K562 (cell line): ENCODE measurements around the gene SYT13. TPM values are rescaled to one million over a fixed set of nuclear protein-coding genes. Genes with fewer than 3 reads are reported as not detected.

Experiments
- ATAC-seq: fragments of 200-7000 bp; cut with Tn5 transposase; 3 replicates; pipeline ENCODE4 v1.9.1; 2020; ENCODE audit warnings: moderate library complexity
- BruUV-seq: library from RNA; stranded (reverse); fragments of 400-500 nt; replicated peaks from 2 replicates; lab custom pipeline; 2021; lab: Mats Ljungman, UMichigan
- CTCF ChIA-PET: fragments of 300-600 bp; formaldehyde crosslinking; extraction: SDS; loops from one replicate; lab custom pipeline; 2021; ENCODE audit warnings: low intra/inter-chr PET ratio; lab: Yijun Ruan, JAX
- POLR2A ChIA-PET: fragments of 300-600, 350-650 bp; sonication (Branson Sonifier 250); formaldehyde crosslinking; extraction: SDS; loops from one replicate; lab custom pipeline; 2021; ENCODE audit warnings: antibody characterized with exemption, inconsistent platforms; lab: Yijun Ruan, JAX
- DNase-seq, 4 experiments: peaks; one replicate each; pipeline versions ENCODE4 v3.0.0 to v3.0.0-alpha.2; 2011 to 2018; ENCODE audit warnings: low spot score in 3 of 4, mixed read lengths in 3 of 4; ENCODE audit errors: extremely low read depth in 1 of 4
- FAIRE-seq: peaks from 2 replicates; lab custom pipeline; 2011; peaks lifted over from hg19 to GRCh38; lab: Jason Lieb, UNC
- H2AFZ ChIP-seq: 2 replicates; pipeline ENCODE4 v1.6.0; 2011; ENCODE audit warnings: low read depth, low read length, control low read depth, inconsistent platforms
- H3K27ac ChIP-seq: fragments of 200-600 bp; 3 replicates; pipeline ENCODE4 v1.8.0; 2011; ENCODE audit warnings: low read depth, mild to moderate bottlenecking, control low read depth, inconsistent platforms, low read length, moderate library complexity, mixed read lengths; ENCODE audit errors: extremely low read depth
- H3K27me3 ChIP-seq, 2 experiments: fragments of 300-600 bp in 1 of 2; 2 replicates in 1 of 2; 3 replicates in 1 of 2; pipeline versions ENCODE4 v1.6.0 to v1.8.0; 2011; ENCODE audit warnings: inconsistent platforms in 2 of 2, low read length in 2 of 2, mild to moderate bottlenecking in 1 of 2, mixed read lengths in 1 of 2, moderate library complexity in 1 of 2; ENCODE audit not compliant: control insufficient read depth in 2 of 2, insufficient read depth in 2 of 2
- H3K36me3 ChIP-seq: fragments of 300-600 bp; 3 replicates; pipeline ENCODE4 v1.8.0; 2011; ENCODE audit warnings: mild to moderate bottlenecking, low read length, inconsistent platforms; ENCODE audit not compliant: control insufficient read depth, insufficient read depth
- H3K4me1 ChIP-seq, 2 experiments: fragments of 200-600 bp in 1 of 2; replicated peaks in 1 of 2; 2 replicates in 1 of 2; 3 replicates in 1 of 2; pipeline versions ENCODE4 v1.5.1 to v1.8.0; 2011; ENCODE audit warnings: inconsistent platforms in 2 of 2, low read length in 2 of 2, mild to moderate bottlenecking in 1 of 2, mixed read lengths in 1 of 2, moderate library complexity in 1 of 2; ENCODE audit not compliant: control insufficient read depth in 2 of 2, insufficient read depth in 2 of 2
- H3K4me2 ChIP-seq: 2 replicates; pipeline ENCODE4 v1.6.1; 2011; ENCODE audit warnings: low read length, control low read depth, inconsistent platforms, mixed read lengths; ENCODE audit not compliant: insufficient read depth
- H3K4me3 ChIP-seq: fragments of 200-600 bp; sonication (generic), shearing (Covaris generic); 2 replicates; pipeline ENCODE4 v1.5.1; 2016; ENCODE audit warnings: control low read depth, inconsistent platforms
- H3K79me2 ChIP-seq: fragments of 200-600 bp; 3 replicates; pipeline ENCODE4 v1.8.0; 2011; ENCODE audit warnings: low read length, inconsistent platforms; ENCODE audit not compliant: control insufficient read depth, insufficient read depth
- H3K9ac ChIP-seq, 2 experiments: 2 replicates each; pipeline versions ENCODE4 v1.6.0 to v1.6.1; 2011; ENCODE audit warnings: low read depth in 2 of 2, low read length in 2 of 2, control low read depth in 1 of 2, inconsistent platforms in 1 of 2, mild to moderate bottlenecking in 1 of 2, mixed read lengths in 1 of 2; ENCODE audit not compliant: insufficient read depth in 1 of 2
- H3K9me1 ChIP-seq: one replicate; pipeline ENCODE4 v1.6.0; 2011; ENCODE audit warnings: inconsistent platforms, mild to moderate bottlenecking, low read length, moderate library complexity; ENCODE audit not compliant: control insufficient read depth, insufficient read depth
- H3K9me3 ChIP-seq: replicated peaks from 2 replicates; pipeline ENCODE4 v1.5.1; 2011; ENCODE audit warnings: low read depth, low read length, inconsistent platforms; ENCODE audit not compliant: control insufficient read depth, insufficient read depth
- H4K20me1 ChIP-seq: replicated peaks from 2 replicates; pipeline ENCODE4 v1.6.1; 2011; ENCODE audit warnings: low read length, inconsistent platforms, mixed read lengths; ENCODE audit not compliant: control insufficient read depth, insufficient read depth
- ARID4B ChIP-seq: sonication (generic); formaldehyde crosslinking; IDR thresholded peaks from 2 replicates; pipeline ENCODE4 v1.8.0; 2022; ENCODE audit warnings: mild to moderate bottlenecking, missing genetic modification reagents
- ATF7 ChIP-seq: fragments of 450-650 bp; IDR thresholded peaks from 2 replicates; pipeline ENCODE4 v1.7.1; 2014; ENCODE audit warnings: mild to moderate bottlenecking, moderate library complexity
- ESRRB ChIP-seq: fragments of 250-450 bp; sonication (Bioruptor Pico); IDR thresholded peaks from 2 replicates; pipeline ENCODE4 v1.5.0; 2020; ENCODE audit warnings: mild to moderate bottlenecking, moderate library complexity, borderline replicate concordance
- MEF2A ChIP-seq: IDR thresholded peaks from 2 replicates; pipeline ENCODE4 v1.6.1; 2011; ENCODE audit warnings: low read depth, mild to moderate bottlenecking, low read length, moderate library complexity; ENCODE audit not compliant: control insufficient read depth
- RBM15 ChIP-seq: fragments of 200-400 bp; formaldehyde crosslinking; IDR thresholded peaks from 2 replicates; pipeline ENCODE4 v1.6.1; 2018; ENCODE audit warnings: mild to moderate bottlenecking, low read length, moderate library complexity; ENCODE audit not compliant: insufficient read depth
- RBM34 ChIP-seq: fragments of 200-400 bp; formaldehyde crosslinking; IDR thresholded peaks from 2 replicates; pipeline ENCODE4 v1.6.1; 2018; ENCODE audit warnings: low read length, borderline replicate concordance; ENCODE audit not compliant: insufficient read depth
- TAF15 ChIP-seq: fragments of 200-400 bp; formaldehyde crosslinking; IDR thresholded peaks from 2 replicates; pipeline ENCODE4 v1.6.1; 2017; ENCODE audit warnings: mild to moderate bottlenecking, low read depth, low read length, moderate library complexity
- VEZF1 ChIP-seq: fragments of 200-800 bp; sonication (Bioruptor generic); IDR thresholded peaks from 2 replicates; pipeline ENCODE4 v1.6.1; 2017; ENCODE audit warnings: missing genetic modification characterization, missing compliant biosample characterization
- YBX1 ChIP-seq: fragments of 450-650 bp; IDR thresholded peaks from 2 replicates; pipeline ENCODE4 v1.7.1; 2016; ENCODE audit warnings: mild to moderate bottlenecking
- WGBS: fragments of 100-300 bp; shearing (Covaris generic); methylation state at CpG from one replicate; pipeline ENCODE4 v1.1.6; 2016; ENCODE audit warnings: low coverage, mixed read lengths; ENCODE audit not compliant: insufficient coverage; ENCODE audit errors: missing lambda C conversion rate; 5-methylcytosine and 5-hydroxymethylcytosine counted together
- in situ Hi-C: fragments of 300-500 bp; cut with MboI; formaldehyde crosslinking; loops from 4 replicates; pipeline ENCODE4 v1.15.0; 2018; ENCODE audit warnings: inconsistent platforms, mixed read lengths
- intact Hi-C: fragments of 100-400 bp; cut with micrococcal nuclease; formaldehyde crosslinking; loops from 2 replicates; pipeline ENCODE4 v1.14.2; 2022
- polyA plus RNA-seq, 8 experiments: library from polyadenylated mRNA; depleted of rRNA in 4 of 8; stranded (reverse) in 5 of 8; unstranded in 3 of 8; fragments of >200 nt; fragmentation: Nextera tagmentation in 2 of 8; fragmentation: Illumina TruSeq in 1 of 8; extraction: Ambion mirVana in 2 of 8; extraction: Trizol in 1 of 8; gene quantifications; 2 replicates each; pipeline versions ENCODE4 v1.2.1 to v1.2.3, GENCODE V29; 2011 to 2014; ENCODE audit warnings: inconsistent platforms in 1 of 8, missing spikeins in 1 of 8
- total RNA-seq, 7 experiments: library from RNA; depleted of rRNA in 6 of 7; stranded (reverse); fragments of >200 nt in 6 of 7; fragmentation: Illumina TruSeq in 2 of 7; extraction: Trizol in 2 of 7; gene quantifications; 2 replicates each; pipeline versions ENCODE4 v1.2.1 to v1.2.3, GENCODE V29; 2011 to 2021; ENCODE audit warnings: low replicate concordance in 1 of 7
- TF ChIP-seq, protein P1 (sequence below): sonication (generic); formaldehyde crosslinking; IDR thresholded peaks from 2 replicates; pipeline ENCODE4 v1.8.1; 2022; ENCODE audit warnings: missing genetic modification reagents

The SYT13 gene
- total and polyA plus RNA-seq, 9 of the 15 experiments (the other 6 are each of a cell fraction or from before 2014, with no cell fraction given), result under 0.01 to 0.13 (median 0.08) TPM; not detected in 2

DNA sequence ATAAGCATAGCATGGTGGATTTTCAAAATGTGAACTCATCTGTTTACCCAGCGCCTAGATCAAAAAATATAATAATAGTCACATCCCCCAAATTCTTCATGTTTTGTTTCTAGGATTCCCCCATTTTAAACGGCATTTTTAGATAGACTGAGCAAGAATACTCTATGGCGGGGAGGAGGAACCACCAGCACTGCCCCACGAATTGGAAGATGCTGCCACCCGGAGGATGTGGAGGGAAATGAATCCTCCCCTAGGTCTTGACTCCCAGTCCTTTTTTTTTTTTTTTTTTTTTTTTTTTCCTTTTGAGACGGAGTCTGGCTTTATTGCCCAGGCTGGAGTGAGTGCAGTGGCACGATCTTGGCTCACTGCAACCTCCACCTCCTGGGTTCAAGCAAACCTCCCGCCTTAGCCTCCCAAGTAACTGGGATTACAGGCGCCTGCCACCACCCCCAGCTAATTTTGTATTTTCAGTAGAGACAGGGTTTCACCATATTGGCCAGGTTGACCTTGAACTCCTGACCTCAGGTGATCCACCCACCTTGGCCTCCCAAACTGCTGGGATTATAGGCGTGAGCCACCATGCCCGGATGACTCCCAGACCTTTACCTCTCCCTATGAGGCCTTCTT, 7.5 kb upstream of the SYT13 start (continued):
- 0 out of 2 replicates have a peak, but pooled peaks have one; percentile 9 for TF ChIP-seq VEZF1 (CRISPR knock-in tag)

- BruUV-seq, result no TSS peak
- ATAC-seq, result no peak
- FAIRE-seq, result no peak
- H3K27me3 ChIP-seq, result peaks cover 11 to 16% of the 10 kb centered on the region in 2 experiments; a peak in 3 of 5 replicates
- in situ Hi-C loops, result loop anchor here (25.0 kb wide), 1 partner anchor 178 kb away; no protein-coding TSS in a partner anchor
- CTCF ChIA-PET, result no interaction called here
- H3K9me1 ChIP-seq, result no peaks in the 10 kb centered on the region
- no peak for TF ChIP-seq YBX1
- TF ChIP-seq ATF7, result no peak
- no peak for TF ChIP-seq MEF2A
- TF ChIP-seq RBM34, result no peak
- TF ChIP-seq ARID4B (CRISPR knock-in tag), result no peak
- TF ChIP-seq ESRRB (CRISPR knock-in tag), result no peak
- no peak for TF ChIP-seq RBM15
- no peak for TF ChIP-seq TAF15
- TF ChIP-seq, protein P1, sequence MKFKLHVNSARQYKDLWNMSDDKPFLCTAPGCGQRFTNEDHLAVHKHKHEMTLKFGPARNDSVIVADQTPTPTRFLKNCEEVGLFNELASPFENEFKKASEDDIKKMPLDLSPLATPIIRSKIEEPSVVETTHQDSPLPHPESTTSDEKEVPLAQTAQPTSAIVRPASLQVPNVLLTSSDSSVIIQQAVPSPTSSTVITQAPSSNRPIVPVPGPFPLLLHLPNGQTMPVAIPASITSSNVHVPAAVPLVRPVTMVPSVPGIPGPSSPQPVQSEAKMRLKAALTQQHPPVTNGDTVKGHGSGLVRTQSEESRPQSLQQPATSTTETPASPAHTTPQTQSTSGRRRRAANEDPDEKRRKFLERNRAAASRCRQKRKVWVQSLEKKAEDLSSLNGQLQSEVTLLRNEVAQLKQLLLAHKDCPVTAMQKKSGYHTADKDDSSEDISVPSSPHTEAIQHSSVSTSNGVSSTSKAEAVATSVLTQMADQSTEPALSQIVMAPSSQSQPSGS (CRISPR knock-in tag), result no peak
- H3K79me2 ChIP-seq, result no peaks in the 10 kb centered on the region
- no peak overlapping the region for H3K9ac ChIP-seq
- no peaks in the 10 kb centered on the region for H3K9me3 ChIP-seq
- intact Hi-C loops, result loop anchor here (10.0 kb wide), 1 partner anchor 356 kb away; no protein-coding TSS in a partner anchor
- POLR2A ChIA-PET, result interaction anchor here (0.5 kb wide), 1 partner anchor 44 kb away, joined by 3 read pairs; no protein-coding TSS in a partner anchor
- H3K27ac ChIP-seq, result no peak overlapping the region
- WGBS, result 0% methylated on average over 1 of the region's 1 CpG
- H2AFZ ChIP-seq, result no peak overlapping the region
- no peak overlapping the region for H3K4me3 ChIP-seq
- peaks cover 0 to 5% of the 10 kb centered on the region in 2 experiments; a peak in 2 of 5 replicates for H3K4me1 ChIP-seq
- H3K36me3 ChIP-seq, result no peaks in the 10 kb centered on the region
- no peak overlapping the region for H3K4me2 ChIP-seq
- no peaks in the 10 kb centered on the region; the same call in 1 of the 2 replicates for H4K20me1 ChIP-seq
- no peak for DNase-seq
Measured at GRCh38 chr11:45290586-45290985, 4.4 kb upstream of the SYT13 start.
